Measurements from ENCODE around the gene URB1.

GRCh38 chr21:32411350-32412161 lies 18.7 kb upstream of the URB1 start:
- TF ChIP-seq CTCF (optimal IDR thresholded peaks at IDR 0.05 in 1 of 3, IDR thresholded peaks at IDR 0.05 in 1 of 3, conservative IDR thresholded peaks at IDR 0.05 in 1 of 3; ENCODE audit: extremely low read depth in 1 of 3, insufficient read depth in 2 of 3, low read length in 3 of 3) (no peak), EZH2 (IDR thresholded peaks at IDR 0.05; ENCODE audit: low read length) (no peak)

All from keratinocyte (primary cell).